Right kidney (tissue), 1 donor: ENCODE measurements around the gene MBNL1.
"Not testable (repeated sequence)": the region's sequence is repeated elsewhere in the genome, so short reads cannot be mapped to it uniquely, and the experiment has no call there.

Experiments
- DNase-seq: peaks from one replicate; pipeline ENCODE4 v3.0.0-alpha.2; 2016

Gene MBNL1

DNA sequence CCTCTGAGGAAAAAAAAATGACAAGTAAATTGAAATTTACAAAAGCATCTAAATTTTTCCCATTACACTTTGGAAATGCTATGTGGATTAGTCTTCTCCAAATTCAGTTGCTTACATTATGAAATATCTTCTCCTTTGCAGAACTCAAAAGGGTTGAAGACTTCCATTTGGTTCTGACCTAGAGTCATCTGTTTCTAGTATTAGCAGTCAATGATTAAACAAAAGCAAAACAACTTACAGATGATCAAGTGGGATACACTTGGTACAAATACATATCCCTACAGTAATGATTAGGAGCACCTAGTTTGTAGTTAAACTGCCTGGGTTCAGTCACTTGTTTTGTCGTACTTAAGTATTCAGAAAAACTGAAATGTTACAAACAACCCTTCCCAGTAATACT is 136.2 kb downstream of the MBNL1 start:
- no peak for DNase-seq

- DNase-seq: peak; percentile 23
Measured at GRCh38 chr3:152405915-152406802, 137.4 kb downstream of the MBNL1 start.

GRCh38 chr3:152413240-152413639 is 144.5 kb downstream of the MBNL1 start:
- no peak for DNase-seq

- no peak for DNase-seq
Measured at GRCh38 chr3:152416808-152417580, 148.3 kb downstream of the MBNL1 start.

- no peak for DNase-seq
Measured at GRCh38 chr3:152419748-152420147, 151.0 kb downstream of the MBNL1 start.

- DNase-seq: no peak
Measured at GRCh38 chr3:152421162-152421561, 152.4 kb downstream of the MBNL1 start.

- DNase-seq: no peak
Measured at GRCh38 chr3:152426393-152426792, 157.7 kb downstream of the MBNL1 start.

DNA sequence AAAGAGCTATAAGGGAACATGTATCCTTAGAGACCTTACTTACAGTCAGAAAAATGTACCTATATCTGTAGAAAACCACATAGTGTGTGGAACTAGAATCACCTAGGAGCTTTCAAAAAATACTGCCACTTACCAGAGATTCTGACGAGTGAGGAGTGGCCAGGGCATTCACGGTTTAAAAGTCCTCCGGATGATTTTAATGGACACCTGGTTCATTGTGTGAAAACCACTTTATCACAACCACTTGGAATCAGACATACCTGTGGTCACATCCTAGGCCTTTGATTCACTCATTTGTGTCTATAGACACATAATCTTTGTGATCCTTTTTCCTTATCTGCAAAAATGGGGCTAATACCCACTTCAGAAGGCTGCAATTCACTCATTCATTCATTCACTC is 159.8 kb downstream of the MBNL1 start:
- no peak for DNase-seq

DNA sequence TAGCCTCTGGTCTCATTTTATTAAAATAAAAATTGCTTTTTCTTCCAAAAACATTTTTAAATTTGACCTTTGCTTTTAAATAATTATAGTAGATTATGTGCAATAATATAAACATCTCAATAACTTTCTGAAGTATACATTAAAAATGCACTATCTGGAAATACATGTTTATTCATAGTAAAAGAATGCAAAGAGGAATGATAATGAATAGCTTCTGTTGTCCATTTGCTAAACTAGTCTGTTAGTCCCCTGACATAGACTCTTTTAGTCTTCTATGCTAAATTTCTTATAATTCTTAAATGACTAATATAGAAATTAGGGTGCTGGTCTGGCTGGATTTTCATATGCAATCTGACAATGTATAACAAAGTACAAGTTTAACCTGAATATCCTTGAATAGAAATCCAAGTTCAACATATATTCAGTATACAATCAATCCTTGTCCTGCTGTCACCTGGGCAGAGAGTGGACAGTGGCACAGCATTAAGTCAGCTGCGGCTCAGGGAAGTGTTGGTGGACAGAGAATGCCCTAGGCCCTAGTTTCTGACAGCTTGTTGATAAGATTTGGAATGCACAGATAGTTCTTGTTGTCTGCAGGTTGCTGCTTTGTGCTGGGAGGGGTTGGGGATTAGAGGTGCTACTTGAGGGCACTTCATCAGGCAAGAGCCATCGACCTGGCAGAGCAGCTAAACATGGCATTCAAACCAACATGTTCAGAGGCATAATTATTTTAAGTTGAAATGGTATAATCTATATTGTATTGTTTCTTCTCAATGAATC is 161.7 kb downstream of the MBNL1 start:
- no peak for DNase-seq

- no peak for DNase-seq
Measured at GRCh38 chr3:152434142-152434541, 165.4 kb downstream of the MBNL1 start.

DNA sequence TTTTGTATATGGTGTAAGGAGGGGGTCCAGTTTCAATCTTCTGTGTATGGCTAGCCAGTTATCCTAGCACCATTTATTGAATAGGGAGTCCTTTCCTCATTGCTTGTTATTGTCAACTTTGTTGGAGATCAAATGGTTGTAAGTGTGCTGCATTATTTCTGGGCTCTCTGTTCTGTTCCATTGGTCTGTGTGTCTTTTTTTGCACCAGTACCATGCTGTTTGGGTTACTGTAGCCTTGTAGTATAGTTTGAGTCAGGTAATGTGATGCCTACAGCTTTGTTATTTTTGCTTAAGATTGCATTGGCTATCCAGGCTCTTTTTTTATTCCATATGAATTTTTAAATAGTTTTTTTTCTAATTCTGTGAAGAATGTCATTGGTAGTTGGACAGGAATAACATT is 166.5 kb downstream of the MBNL1 start:
- not testable (repeated sequence) for DNase-seq

DNA sequence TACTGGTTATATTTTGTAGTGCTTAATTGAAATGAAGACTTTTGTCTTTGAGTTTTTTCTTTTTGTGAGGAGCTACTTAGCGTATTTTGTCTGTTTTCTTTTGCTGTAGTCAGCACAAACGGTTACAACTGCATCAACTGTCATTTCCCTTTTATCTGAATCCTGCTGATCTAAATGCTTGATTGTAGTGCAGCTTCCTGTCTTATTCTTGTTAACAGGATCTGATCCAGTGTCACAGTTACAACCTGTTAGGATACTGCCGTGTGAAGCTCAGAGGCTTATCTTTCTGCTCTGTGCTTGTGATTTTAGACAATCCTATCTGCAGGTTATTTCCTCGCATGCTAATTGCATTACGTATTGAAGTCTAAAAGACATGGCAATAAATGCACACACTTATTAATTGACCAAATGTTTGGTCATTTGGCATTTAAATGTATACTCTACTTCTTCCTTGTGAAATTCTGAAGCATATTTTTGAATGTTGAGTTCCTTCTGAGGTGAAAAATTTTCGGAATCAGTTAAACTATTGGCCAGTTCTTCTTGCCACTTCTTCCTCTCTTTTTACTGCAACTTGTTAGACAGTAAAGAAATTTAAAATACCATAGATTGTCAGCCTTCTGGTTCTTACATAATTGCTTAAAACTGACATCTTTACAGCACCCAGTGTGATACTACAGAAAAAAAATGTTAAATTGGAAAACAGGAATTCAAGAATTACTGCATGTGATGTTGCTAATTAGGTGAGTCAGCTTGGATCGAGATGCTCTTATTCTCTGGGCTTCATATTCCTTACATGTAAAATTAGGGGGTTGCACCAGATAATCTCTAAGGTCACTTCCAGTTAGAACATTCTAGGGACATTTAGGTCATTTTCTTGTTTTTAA is 168.2 kb downstream of the MBNL1 start:
- DNase-seq: no peak

GRCh38 chr3:152438181-152438580 is 169.5 kb downstream of the MBNL1 start:
- no peak for DNase-seq

- no peak for DNase-seq
Measured at GRCh38 chr3:152438706-152439105, 170.0 kb downstream of the MBNL1 start.

GRCh38 chr3:152440243-152440642 is 171.5 kb downstream of the MBNL1 start:
- not testable (repeated sequence) for DNase-seq

DNA sequence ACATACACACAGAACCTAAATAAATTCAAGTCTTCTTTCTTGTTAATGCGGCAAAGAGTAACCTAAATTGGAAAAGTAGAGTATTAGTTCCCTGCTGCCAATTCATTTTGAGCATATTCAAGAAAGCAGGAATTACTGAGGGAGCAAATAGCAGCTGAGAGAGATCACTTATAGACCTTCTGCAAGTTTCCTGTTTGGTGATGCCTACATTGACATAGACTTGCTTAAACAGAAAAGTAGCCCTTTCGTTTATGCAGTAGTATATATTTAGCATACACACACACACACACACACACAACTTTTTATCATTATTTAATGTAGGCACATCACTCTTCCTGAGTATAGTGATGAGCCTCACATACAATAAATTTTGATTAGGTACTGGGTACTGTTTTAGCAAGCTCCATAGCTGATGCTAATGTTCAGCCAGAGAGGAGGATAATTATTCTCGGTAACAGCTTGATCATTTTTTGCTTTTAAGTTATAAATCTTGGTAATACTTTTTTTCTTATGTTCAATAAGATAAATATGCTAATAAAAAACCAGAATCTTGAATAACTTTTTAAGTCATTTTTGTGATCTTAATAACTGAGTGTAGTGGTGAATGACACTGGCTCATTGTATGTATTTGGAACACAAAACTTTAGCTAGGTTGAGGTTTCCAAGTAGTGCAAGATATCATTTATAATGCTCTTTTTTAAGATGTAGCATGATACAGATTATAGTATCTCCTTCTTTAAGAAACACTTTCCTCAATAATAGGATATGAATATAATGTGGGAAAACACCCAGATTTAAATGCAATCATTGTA is 174.7 kb downstream of the MBNL1 start:
- DNase-seq: no peak

DNA sequence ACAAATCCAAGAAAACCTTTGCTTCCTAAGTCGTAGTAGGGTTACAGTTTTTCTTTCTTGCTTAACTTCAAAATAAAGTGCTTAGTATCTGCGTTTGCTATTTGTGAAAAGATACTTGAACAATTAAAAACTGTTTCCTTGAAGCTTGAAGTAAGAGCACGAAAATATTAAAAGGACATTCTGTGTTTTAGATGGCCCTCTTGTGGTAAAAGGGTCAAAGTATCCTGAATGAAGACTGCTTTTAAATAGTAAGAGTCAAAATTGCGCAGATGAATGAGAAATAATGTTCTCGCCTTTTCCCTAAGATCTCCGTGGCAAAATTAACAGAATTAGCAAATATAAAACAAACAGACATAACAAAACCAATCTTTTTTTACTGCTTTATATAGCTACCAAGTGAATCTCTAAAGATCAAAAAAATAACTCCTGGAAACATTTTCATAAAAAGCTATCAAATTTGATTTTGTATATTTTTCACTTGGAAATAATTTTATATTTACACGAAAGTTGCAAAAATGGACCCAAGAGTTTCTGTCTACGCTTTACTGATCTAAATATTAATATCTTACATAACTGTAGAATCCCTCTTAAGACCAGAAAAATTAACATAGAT is 175.4 kb downstream of the MBNL1 start:
- DNase-seq: no peak

DNA sequence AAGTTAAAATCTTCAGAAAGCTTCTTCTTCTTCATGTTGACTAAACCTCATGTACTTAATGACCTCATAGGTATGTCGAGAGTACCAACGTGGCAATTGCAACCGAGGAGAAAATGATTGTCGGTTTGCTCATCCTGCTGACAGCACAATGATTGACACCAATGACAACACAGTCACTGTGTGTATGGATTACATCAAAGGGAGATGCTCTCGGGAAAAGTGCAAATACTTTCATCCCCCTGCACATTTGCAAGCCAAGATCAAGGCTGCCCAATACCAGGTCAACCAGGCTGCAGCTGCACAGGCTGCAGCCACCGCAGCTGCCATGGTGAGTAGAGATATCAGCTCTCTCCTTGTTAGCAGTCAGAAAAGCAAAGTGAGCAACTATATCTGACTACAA is 176.5 kb downstream of the MBNL1 start:
- DNase-seq: no peak

GRCh38 chr3:152446495-152446894 is 177.8 kb downstream of the MBNL1 start:
- no peak for DNase-seq

- DNase-seq: no peak
Measured at GRCh38 chr3:152447511-152447910, 178.8 kb downstream of the MBNL1 start.
